Esophagus (tissue), 2 donors: ENCODE measurements around the gene TGFBR2. TPM values are rescaled to one million over a fixed set of nuclear protein-coding genes. Genes with fewer than 3 reads are reported as not detected.
A peak's percentile ranks its signal among the peaks of the same experiment; 100 is the strongest.

ENCODE experiments used
- H3K27ac ChIP-seq, 2 donors: one replicate each; pipeline ENCODE4 v1.5.1; 2013; ENCODE audit warnings: low read depth in 2 of 2, mild to moderate bottlenecking in 2 of 2, inconsistent platforms in 1 of 2, low read length in 1 of 2, moderate library complexity in 1 of 2
- H3K27me3 ChIP-seq, 2 donors: one replicate each; pipeline ENCODE4 v1.6.1; 2013; ENCODE audit warnings: low read length in 2 of 2, control low read depth in 1 of 2, mild to moderate bottlenecking in 1 of 2; ENCODE audit not compliant: insufficient read depth in 2 of 2, control insufficient read depth in 1 of 2
- H3K36me3 ChIP-seq, 2 donors: one replicate each; pipeline ENCODE4 v1.6.1; 2013; ENCODE audit warnings: low read length in 1 of 2; ENCODE audit not compliant: control insufficient read depth in 2 of 2, insufficient read depth in 2 of 2
- H3K4me1 ChIP-seq, 2 donors: one replicate each; pipeline ENCODE4 v1.6.1; 2013; ENCODE audit warnings: low read length in 1 of 2; ENCODE audit not compliant: control insufficient read depth in 2 of 2, insufficient read depth in 2 of 2
- H3K4me3 ChIP-seq, 2 donors: one replicate each; pipeline ENCODE4 v1.5.1; 2013; ENCODE audit warnings: low read length in 2 of 2, mild to moderate bottlenecking in 2 of 2, low read depth in 1 of 2, moderate library complexity in 1 of 2
- H3K9me3 ChIP-seq, 2 donors: one replicate each; pipeline ENCODE4 v1.6.1; 2013; ENCODE audit warnings: mild to moderate bottlenecking in 2 of 2, low read depth in 1 of 2, low read length in 1 of 2, moderate library complexity in 1 of 2; ENCODE audit not compliant: control insufficient read depth in 2 of 2, insufficient read depth in 1 of 2
- WGBS, 2 donors: extraction: QIAGEN DNeasy Blood & Tissue Kit; methylation state at CpG; one replicate each; pipeline ENCODE4 v1.1.7; 2013; 5-methylcytosine and 5-hydroxymethylcytosine counted together
- polyA plus RNA-seq, 2 donors: library from polyadenylated mRNA; stranded (reverse); fragments of 200-250 nt; gene quantifications; one replicate each; pipeline ENCODE4 v1.2.3, GENCODE V29; 2013
- donor health status: healthy with polysubstance abuse.
- donor health status: Bipolar disorder and iron deficiency.

Gene TGFBR2
- 10 to 100 TPM in 1 of 2 donors, 1 to 10 TPM in 1; 3.0 to 13.7 TPM for polyA plus RNA-seq

DNA sequence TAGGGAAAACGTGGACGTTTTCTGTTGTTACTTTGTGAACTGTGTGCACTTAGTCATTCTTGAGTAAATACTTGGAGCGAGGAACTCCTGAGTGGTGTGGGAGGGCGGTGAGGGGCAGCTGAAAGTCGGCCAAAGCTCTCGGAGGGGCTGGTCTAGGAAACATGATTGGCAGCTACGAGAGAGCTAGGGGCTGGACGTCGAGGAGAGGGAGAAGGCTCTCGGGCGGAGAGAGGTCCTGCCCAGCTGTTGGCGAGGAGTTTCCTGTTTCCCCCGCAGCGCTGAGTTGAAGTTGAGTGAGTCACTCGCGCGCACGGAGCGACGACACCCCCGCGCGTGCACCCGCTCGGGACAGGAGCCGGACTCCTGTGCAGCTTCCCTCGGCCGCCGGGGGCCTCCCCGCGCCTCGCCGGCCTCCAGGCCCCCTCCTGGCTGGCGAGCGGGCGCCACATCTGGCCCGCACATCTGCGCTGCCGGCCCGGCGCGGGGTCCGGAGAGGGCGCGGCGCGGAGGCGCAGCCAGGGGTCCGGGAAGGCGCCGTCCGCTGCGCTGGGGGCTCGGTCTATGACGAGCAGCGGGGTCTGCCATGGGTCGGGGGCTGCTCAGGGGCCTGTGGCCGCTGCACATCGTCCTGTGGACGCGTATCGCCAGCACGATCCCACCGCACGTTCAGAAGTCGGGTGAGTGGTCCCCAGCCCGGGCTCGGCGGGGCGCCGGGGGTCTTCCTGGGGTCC, at the start of gene TGFBR2:
TGFBR2 (plus strand) TSS at position 301 of the 731 bp plus-strand sequence; CDS start at position 584, 283 bp downstream.
- Histone ChIP-seq H3K9me3 (no peaks in the 10 kb centered on the region), H3K27ac (peak within 1 kb of the TSS; percentile 94 to 96), H3K4me3 (peak within 1 kb of the TSS; percentile 91 to 94), H3K4me1 (no peaks in the 10 kb centered on the region), H3K36me3 (no peaks in the 10 kb centered on the region), H3K27me3 (no peaks in the 10 kb centered on the region)
- WGBS, 2 donors = 0% methylated on average over 71 of the region's 71 CpGs

DNA sequence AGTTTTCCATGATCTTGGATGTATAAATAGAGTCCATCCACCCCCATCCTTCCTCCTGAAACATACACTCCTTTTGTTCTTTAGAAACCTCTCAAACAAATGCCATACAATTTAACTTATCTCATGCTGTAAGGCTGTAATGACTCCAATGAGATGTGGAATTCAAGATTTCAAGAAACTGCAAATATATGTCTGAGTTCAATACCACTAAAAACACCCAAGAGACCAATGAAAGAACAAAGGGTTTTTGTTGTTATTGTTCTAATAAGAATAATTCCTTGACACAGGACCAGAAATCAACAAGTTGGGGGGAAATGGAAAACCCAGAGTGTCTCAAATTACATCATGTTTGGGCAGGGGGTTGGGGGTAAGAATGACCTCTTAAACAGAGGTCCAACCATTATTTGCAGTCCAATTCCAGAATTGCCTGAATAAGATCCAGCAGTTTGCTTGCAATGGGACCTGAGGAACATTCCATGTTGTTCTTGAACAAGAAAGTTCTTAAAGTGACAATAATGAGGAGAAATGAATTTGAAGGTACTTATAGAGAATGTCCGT, 48.6 kb upstream of the TGFBR2 start:
- Histone ChIP-seq H3K4me3 (no peak overlapping the region), H3K36me3 (no peaks in the 10 kb centered on the region), H3K4me1 (no peaks in the 10 kb centered on the region), H3K27ac (no peak overlapping the region), H3K9me3 (no peaks in the 10 kb centered on the region), H3K27me3 (peaks cover 0 to 3% of the 10 kb centered on the region in 2 donors)
- WGBS, 2 donors = 90 to 99% methylated on average over 1 of the region's 1 CpG

DNA sequence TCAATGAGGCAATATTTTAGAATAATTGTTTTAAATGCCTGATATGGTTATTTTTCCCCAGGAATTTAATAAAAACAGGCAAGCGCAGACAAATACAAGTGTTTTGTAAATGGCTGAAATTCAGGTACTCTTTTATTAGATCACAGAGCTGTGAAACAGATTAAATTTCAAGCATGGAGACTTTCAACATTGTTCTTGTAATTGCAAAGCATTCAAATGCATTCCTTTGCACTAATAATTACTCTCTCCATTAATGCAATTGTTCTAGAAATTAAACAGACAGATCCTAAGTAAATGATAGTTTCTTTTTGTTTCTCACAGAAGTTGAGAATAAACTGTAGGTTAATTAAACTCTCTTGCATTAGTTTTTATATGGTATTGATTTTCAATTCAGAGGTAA, 42.4 kb upstream of the TGFBR2 start:
- no peaks in the 10 kb centered on the region for H3K27me3 ChIP-seq
- WGBS, 2 donors = 96 to 100% methylated on average over 1 of the region's 1 CpG
- H3K36me3 ChIP-seq = no peaks in the 10 kb centered on the region
- H3K4me1 ChIP-seq = no peaks in the 10 kb centered on the region
- H3K27ac ChIP-seq = no peak overlapping the region
- no peaks in the 10 kb centered on the region for H3K9me3 ChIP-seq
- no peak overlapping the region for H3K4me3 ChIP-seq

DNA sequence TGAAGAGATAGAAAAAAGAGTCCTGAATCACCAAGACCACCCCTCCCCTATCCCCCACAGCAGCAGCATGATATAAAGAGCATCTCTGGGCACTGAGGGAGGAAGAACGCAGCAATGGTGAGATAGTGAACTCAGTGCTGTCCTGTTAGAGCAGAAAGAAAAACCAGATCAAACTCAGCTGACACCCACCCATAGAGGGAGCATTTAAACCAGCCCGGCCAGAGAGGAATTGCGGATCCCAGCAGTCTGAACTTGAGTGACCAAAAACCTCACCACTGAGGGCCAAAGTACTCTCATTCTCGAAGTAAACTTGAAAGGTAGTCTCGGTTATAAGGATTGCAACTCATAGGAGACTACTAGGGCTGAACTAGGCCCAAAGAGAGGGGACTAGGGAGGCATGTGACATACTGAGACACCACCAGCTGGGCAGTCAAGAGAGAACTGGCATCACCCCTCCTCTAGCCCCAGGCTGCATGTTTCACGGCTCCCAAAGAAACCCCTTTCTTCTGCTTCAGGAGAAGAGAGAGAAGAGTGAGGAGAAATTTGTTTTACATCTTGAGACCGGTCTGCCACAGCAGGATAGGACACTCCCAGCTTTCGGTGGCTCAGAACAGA, 39.2 kb upstream of the TGFBR2 start:
- no peaks in the 10 kb centered on the region for H3K4me1 ChIP-seq
- no peak overlapping the region for H3K27ac ChIP-seq
- WGBS, 2 donors = 93 to 95% methylated on average over 8 of the region's 8 CpGs
- no peaks in the 10 kb centered on the region for H3K27me3 ChIP-seq
- no peak overlapping the region for H3K4me3 ChIP-seq
- H3K36me3 ChIP-seq = no peaks in the 10 kb centered on the region
- no peaks in the 10 kb centered on the region for H3K9me3 ChIP-seq

DNA sequence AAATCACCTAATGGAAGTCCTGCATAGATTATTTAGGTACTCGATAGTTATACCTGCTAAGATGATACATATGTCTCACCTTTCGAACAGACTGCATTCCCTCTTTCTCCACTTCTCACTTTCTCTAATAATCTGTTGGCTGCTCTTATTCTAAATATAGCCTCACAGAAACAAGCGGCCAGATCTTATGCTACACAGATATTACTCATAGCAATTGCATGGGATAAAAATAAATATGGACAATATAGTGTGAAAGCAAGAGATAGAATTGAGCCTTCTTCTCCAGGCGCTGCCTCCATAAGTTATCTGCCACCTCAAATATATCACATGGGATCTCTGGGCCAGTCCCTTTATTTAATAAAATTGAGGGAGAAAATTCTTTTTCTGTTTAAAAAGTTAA, 29.5 kb upstream of the TGFBR2 start:
- WGBS, 2 donors = 68 to 82% methylated on average over 4 of the region's 4 CpGs
- Histone ChIP-seq H3K27ac (no peak overlapping the region), H3K4me1 (no peaks in the 10 kb centered on the region), H3K9me3 (no peaks in the 10 kb centered on the region), H3K36me3 (peaks cover 0 to 3% of the 10 kb centered on the region in 2 donors), H3K4me3 (no peak overlapping the region), H3K27me3 (no peaks in the 10 kb centered on the region)

DNA sequence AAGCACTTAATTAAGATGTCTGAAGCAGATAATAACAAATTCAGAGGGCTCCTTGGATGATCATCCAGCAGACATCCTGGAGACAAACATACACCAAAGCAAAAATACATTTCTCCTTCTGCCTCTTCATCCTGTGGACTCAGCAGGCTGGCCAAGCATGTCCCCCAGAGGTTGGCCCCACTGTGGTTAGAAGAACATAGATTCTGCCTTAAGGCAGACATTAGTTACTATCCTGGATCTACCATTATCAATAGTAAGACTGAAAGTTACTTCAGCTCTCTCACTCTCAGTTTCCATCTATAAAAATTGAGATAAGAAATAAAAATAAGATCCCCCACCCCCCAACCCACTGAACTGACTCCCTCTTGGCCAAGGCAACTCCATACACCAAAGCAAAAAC, 28.6 kb upstream of the TGFBR2 start:
- Histone ChIP-seq H3K36me3 (peaks cover 0 to 3% of the 10 kb centered on the region in 2 donors), H3K4me3 (no peak overlapping the region), H3K9me3 (no peaks in the 10 kb centered on the region), H3K27ac (no peak overlapping the region), H3K4me1 (no peaks in the 10 kb centered on the region), H3K27me3 (no peaks in the 10 kb centered on the region)

DNA sequence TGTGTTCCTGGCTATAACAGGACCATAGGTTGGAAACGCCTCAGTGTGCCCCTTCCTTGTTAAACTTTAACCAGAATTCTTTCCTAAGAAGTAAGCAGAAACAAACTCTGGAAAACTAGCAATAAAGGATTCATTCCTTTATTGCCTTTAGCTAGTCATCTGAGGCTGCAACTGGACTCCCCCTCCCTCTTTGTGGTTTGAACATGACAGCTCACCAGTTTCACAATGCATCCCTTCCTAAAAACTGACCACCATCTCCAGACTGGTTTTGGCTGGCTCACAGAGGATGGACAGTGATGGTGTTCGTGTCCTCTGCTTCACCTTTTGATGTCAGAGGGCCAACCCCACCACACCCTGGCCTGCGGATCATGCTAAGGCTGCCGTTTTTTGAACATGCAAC, 27.9 kb upstream of the TGFBR2 start:
- Histone ChIP-seq H3K36me3 (peaks cover 0 to 3% of the 10 kb centered on the region in 2 donors), H3K27me3 (no peaks in the 10 kb centered on the region), H3K4me3 (no peak overlapping the region), H3K4me1 (no peaks in the 10 kb centered on the region), H3K9me3 (no peaks in the 10 kb centered on the region), H3K27ac (no peak overlapping the region)
- WGBS, 2 donors = 78 to 86% methylated on average over 4 of the region's 4 CpGs

DNA sequence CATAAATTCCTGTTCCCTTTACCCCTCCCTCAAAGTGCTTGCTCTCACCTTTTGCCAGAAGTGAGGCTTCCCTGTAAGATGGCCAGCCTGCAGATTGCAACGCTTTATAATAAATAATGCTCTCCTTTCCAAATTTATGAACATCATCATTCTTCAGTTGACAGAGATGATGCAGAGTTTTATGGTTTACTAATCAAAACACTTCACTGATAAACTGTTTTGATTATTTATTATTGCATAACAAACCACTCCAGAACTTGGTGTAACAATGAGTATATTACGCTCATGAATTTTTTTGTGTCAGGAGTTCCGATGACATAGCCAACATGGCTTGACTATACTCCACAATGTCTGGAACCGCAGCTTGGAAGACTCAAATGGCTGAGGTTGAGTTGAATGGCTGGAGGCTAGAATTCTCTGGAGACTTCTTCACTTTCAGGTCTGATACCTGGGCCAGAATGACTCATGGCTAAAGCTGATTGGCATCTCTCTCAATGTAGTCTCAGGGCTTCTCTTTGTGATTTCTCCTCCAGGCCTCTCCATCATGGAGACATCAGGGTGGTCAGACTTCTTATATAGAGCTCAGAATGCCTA, 27.3 kb upstream of the TGFBR2 start:
- WGBS, 2 donors = 73 to 78% methylated on average over 4 of the region's 4 CpGs
- Histone ChIP-seq H3K4me3 (no peak overlapping the region), H3K27me3 (no peaks in the 10 kb centered on the region), H3K36me3 (peaks cover 0 to 3% of the 10 kb centered on the region in 2 donors), H3K9me3 (no peaks in the 10 kb centered on the region), H3K4me1 (no peaks in the 10 kb centered on the region), H3K27ac (no peak overlapping the region)

DNA sequence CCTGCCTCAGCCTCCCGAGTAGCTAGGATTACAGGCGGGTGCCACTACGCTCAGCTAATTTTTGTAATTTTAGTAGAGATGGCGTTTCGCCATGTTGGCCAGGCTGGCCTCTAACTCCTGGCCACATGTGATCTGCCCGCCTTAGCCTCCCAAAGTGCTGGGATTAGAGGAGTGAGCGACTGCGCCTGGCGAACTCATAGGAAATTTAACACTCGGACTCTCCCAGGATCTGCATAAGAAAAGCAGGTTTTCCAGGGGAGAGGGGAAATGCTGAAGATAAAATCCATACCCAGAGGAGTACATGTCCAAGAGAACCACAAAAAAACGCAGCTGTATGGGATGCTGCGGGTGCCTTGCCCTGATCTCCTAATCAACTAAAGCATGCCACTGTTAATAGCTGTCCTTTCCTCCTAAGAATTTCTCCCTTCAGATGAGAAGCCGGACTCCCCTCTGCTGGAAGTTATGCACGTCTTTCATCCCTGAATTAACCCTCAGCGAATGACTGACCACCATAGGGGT, 25.3 kb upstream of the TGFBR2 start:
- Histone ChIP-seq H3K4me3 (no peak overlapping the region), H3K36me3 (peaks cover 0 to 3% of the 10 kb centered on the region in 2 donors), H3K27me3 (no peaks in the 10 kb centered on the region), H3K9me3 (no peaks in the 10 kb centered on the region), H3K4me1 (no peaks in the 10 kb centered on the region), H3K27ac (no peak overlapping the region)
- WGBS, 2 donors = 96 to 97% methylated on average over 15 of the region's 15 CpGs
